ENCODE results near the gene CNOT1. TPM values are rescaled to one million over a fixed set of nuclear protein-coding genes. Genes with fewer than 3 reads are reported as not detected.

Gene CNOT1
- total and polyA plus RNA-seq, 2 of the 4 experiments (the other 2 are of a cell fraction), result 85.5 to 357 TPM

- dilution Hi-C loops (cut with HindIII; ENCODE audit: low sequenced_read_pairs, unreplicated experiment), result no loop called here
- peaks cover 2% of the 10 kb centered on the region; the same call in 1 of the 2 replicates for H3K4me1 ChIP-seq (ENCODE audit: control insufficient read depth, insufficient read depth, low read length)
- H3K27ac ChIP-seq (ENCODE audit: insufficient read depth, low read length), result no peak overlapping the region
- no peak overlapping the region for H2BK15ac ChIP-seq (ENCODE audit: low read depth, low read length)
- H4K91ac ChIP-seq (ENCODE audit: insufficient read depth, low read depth, low read length), result no peak overlapping the region
- H3K9me3 ChIP-seq (ENCODE audit: control insufficient read depth, insufficient read depth, low read length), result no peaks in the 10 kb centered on the region
- no peak overlapping the region for H3K18ac ChIP-seq (ENCODE audit: low read depth, low read length)
- H3K4me3 ChIP-seq (ENCODE audit: insufficient read depth, low read depth, low read length), result no peak overlapping the region
- H2BK20ac ChIP-seq (ENCODE audit: low read depth, low read length), result no peak overlapping the region
- no peak for ATAC-seq (ENCODE audit: low read depth)
- intact Hi-C loops (cut with micrococcal nuclease), result no loop called here
- no peak overlapping the region for H4K8ac ChIP-seq (ENCODE audit: low read depth in 2 of 2, low read length in 2 of 2)
- CTCF ChIA-PET, result no interaction called here
- POLR2A ChIA-PET (ENCODE audit: unreplicated experiment), result no interaction called here
- H2AK9ac ChIP-seq (replicated peaks; ENCODE audit: low read depth, low read length, poor library complexity), result no peak overlapping the region
- no peak for DNase-seq
- H3K27me3 ChIP-seq (ENCODE audit: control insufficient read depth, insufficient read depth, low read length), result no peaks in the 10 kb centered on the region
- no peak overlapping the region for H3K23ac ChIP-seq (ENCODE audit: low read depth, low read length)
- H4K20me1 ChIP-seq (ENCODE audit: insufficient read depth, low read length), result peaks cover 71% of the 10 kb centered on the region
- H3K4ac ChIP-seq (ENCODE audit: low read depth, low read length), result no peak overlapping the region
- H2AK5ac ChIP-seq (ENCODE audit: low read depth, low read length), result no peak overlapping the region
- H3K9me1 ChIP-seq (ENCODE audit: insufficient read depth, low read length), result peaks cover 3% of the 10 kb centered on the region; the same call in 1 of the 2 replicates
- H4K5ac ChIP-seq (ENCODE audit: low read depth, low read length), result no peak overlapping the region
- no peak overlapping the region for H3K9ac ChIP-seq (ENCODE audit: low read depth, low read length)
- H3K79me1 ChIP-seq (ENCODE audit: low read depth in 1 of 2, low read length in 2 of 2), result peaks cover 0 to 60% of the 10 kb centered on the region in 2 experiments; a peak in 3 of 4 replicates
- H3K14ac ChIP-seq (replicated peaks; ENCODE audit: low read depth, low read length), result no peak overlapping the region
- no CpG with 5 or more reads among the region's 8 CpGs for WGBS, 2 experiments (ENCODE audit: extremely low coverage in 2 of 2, insufficient read length in 1 of 2)
- TF ChIP-seq CEBPB (IDR thresholded peaks at IDR 0.05; ENCODE audit: low read depth, low read length), result no peak
- no peak for TF ChIP-seq MAZ (IDR thresholded peaks at IDR 0.05; ENCODE audit: borderline replicate concordance, low read depth, low read length)
- TF ChIP-seq CHD1 (IDR thresholded peaks at IDR 0.05; ENCODE audit: low read depth, low read length), result no peak
- no peak for TF ChIP-seq NFE2L2 (IDR thresholded peaks at IDR 0.05; ENCODE audit: low read depth, low read length)
- TF ChIP-seq BHLHE40 (IDR thresholded peaks at IDR 0.05; ENCODE audit: low read depth, low read length), result no peak
- no peak for TF ChIP-seq CTCF (conservative IDR thresholded peaks at IDR 0.05; ENCODE audit: low read depth, low read length)
- TF ChIP-seq MXI1 (IDR thresholded peaks at IDR 0.05; ENCODE audit: borderline replicate concordance, low read depth, low read length), result no peak
- no peak for TF ChIP-seq RAD21 (IDR thresholded peaks at IDR 0.05; ENCODE audit: low read length)
- no peak for TF ChIP-seq ELK1 (IDR thresholded peaks at IDR 0.05; ENCODE audit: borderline replicate concordance, low read depth, low read length)
- H2BK120ac ChIP-seq (ENCODE audit: low read depth, low read length), result no peak overlapping the region
- H3K36me3 ChIP-seq (ENCODE audit: control insufficient read depth, insufficient read depth, low read length), result peaks cover 16% of the 10 kb centered on the region
- H2BK5ac ChIP-seq (ENCODE audit: low read depth, low read length, poor library complexity, severe bottlenecking), result no peak overlapping the region
- no peak overlapping the region for H3K4me2 ChIP-seq (ENCODE audit: low read depth, low read length)
- no TSS peak for BruUV-seq (replicated peaks)
- H2AFZ ChIP-seq (replicated peaks; ENCODE audit: low read length, poor library complexity), result no peak overlapping the region
- in situ Hi-C loops (cut with MboI; ENCODE audit: low sequenced_read_pairs), result no loop called here
- H3K56ac ChIP-seq (ENCODE audit: extremely low read depth, insufficient read depth, low read length), result no peak overlapping the region
These were observed 21.0 kb downstream of the CNOT1 start for GRCh38 chr16:58608601-58609136.

Data from IMR-90 (cell line).